ENCODE results near the gene GPX4. TPM values are rescaled to one million over a fixed set of nuclear protein-coding genes. Genes with fewer than 3 reads are reported as not detected.
A peak's percentile ranks its signal among the peaks of the same experiment; 100 is the strongest.

The GPX4 gene
- total RNA-seq, 4 donors from 2014 or later, result 267 to 359 (median 344) TPM

DNA sequence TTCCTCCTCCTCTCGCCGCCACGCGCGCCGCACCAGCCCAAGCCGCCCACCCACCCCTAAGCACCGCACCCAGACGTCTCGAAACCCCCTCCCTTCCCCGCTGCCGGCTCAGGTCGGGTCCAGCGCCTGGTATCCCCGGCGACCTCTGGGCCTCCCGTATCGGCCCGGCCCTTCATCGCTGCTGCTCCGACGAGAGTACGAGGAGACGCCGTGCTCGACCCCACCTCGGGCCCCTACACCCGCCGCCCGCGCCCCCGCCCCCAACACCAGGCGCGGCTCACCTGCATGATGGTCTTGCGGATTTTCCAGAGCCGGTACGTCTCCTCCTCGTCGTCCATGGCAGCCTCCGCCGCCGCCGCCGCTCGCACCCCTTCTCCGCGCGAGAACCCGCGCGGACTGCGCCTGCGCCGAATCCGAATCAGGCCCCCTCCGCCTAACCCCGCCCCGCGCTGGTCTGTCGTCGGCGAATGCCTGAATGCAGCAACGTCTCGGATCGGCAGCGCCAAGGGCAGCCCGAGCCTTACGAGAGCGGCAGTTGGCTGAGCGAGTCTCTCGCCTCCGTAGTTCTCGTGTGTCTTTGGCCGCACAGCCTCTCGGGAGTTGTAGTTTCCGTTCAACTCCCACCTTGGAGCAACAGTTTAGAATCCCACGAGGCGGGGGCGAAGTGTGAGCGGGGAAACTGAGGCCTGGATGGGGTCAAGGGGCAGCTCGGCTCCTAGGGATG is 8.7 kb upstream of the GPX4 start, which contains the start of gene POLR2E:
Gene POLR2E, minus strand, starts transcription at position 398 of the 724 bp plus-strand sequence. Its CDS starts 60 bp downstream, at position 338.
- no peaks in the 10 kb centered on the region for H3K9me3 ChIP-seq
- peak within 1 kb of the TSS; percentile 80 for H3K27ac ChIP-seq
- H3K4me1 ChIP-seq, result peaks cover 52% of the 10 kb centered on the region
- H3K4me3 ChIP-seq, result peak within 1 kb of the TSS; percentile 96
- peaks cover 25% of the 10 kb centered on the region for H3K36me3 ChIP-seq
- peak in 1 of 2 donors; percentile 67 for TF ChIP-seq POLR2A (IDR thresholded peaks at IDR 0.05)
- no peak for TF ChIP-seq EP300 (IDR thresholded peaks at IDR 0.05)
- TF ChIP-seq, protein P1, sequence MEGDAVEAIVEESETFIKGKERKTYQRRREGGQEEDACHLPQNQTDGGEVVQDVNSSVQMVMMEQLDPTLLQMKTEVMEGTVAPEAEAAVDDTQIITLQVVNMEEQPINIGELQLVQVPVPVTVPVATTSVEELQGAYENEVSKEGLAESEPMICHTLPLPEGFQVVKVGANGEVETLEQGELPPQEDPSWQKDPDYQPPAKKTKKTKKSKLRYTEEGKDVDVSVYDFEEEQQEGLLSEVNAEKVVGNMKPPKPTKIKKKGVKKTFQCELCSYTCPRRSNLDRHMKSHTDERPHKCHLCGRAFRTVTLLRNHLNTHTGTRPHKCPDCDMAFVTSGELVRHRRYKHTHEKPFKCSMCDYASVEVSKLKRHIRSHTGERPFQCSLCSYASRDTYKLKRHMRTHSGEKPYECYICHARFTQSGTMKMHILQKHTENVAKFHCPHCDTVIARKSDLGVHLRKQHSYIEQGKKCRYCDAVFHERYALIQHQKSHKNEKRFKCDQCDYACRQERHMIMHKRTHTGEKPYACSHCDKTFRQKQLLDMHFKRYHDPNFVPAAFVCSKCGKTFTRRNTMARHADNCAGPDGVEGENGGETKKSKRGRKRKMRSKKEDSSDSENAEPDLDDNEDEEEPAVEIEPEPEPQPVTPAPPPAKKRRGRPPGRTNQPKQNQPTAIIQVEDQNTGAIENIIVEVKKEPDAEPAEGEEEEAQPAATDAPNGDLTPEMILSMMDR (IDR thresholded peaks at IDR 0.05), result no peak
- peak in 2 of 3 donors; percentile 68 to 96 for TF ChIP-seq POLR2AphosphoS5 (IDR thresholded peaks at IDR 0.05)
- peak; percentile 99 for DNase-seq (ENCODE audit: low spot score in 2 of 2)
- no peaks in the 10 kb centered on the region for H3K27me3 ChIP-seq
- WGBS, result 0% methylated on average over 21 of the region's 81 CpGs

DNA sequence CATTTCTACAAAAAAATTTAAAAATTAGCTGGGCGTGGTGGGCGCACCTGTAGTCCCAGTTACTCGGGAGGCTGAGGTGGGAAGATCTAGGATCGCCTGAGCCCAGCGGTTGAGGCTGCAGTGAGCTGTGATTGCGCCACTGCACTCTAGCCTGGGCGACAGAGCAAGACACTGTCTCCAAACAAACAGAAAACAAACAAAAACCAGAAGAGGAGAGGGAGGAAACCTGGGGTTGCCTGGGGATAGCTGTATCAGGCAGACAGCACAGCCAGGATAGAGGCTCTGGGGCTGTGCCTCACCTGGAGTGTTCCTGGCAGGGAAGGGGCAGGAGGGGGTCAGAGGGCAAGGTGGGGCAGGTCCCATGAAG is 6.0 kb upstream of the GPX4 start:
- Histone ChIP-seq H3K36me3 (peaks cover 8% of the 10 kb centered on the region), H3K4me1 (peaks cover 73% of the 10 kb centered on the region), H3K27ac (peak overlapping the region; percentile 100), H3K9me3 (no peaks in the 10 kb centered on the region), H3K27me3 (no peaks in the 10 kb centered on the region), H3K4me3 (no peak overlapping the region)
- WGBS, result 67% methylated on average over 7 of the region's 7 CpGs
- TF ChIP-seq EP300 (IDR thresholded peaks at IDR 0.05) (no peak), POLR2A (IDR thresholded peaks at IDR 0.05) (no peak), POLR2AphosphoS5 (IDR thresholded peaks at IDR 0.05) (no peak)
- TF ChIP-seq, protein P1 (IDR thresholded peaks at IDR 0.05), result no peak
- DNase-seq (ENCODE audit: low spot score in 2 of 2), result no peak

DNA sequence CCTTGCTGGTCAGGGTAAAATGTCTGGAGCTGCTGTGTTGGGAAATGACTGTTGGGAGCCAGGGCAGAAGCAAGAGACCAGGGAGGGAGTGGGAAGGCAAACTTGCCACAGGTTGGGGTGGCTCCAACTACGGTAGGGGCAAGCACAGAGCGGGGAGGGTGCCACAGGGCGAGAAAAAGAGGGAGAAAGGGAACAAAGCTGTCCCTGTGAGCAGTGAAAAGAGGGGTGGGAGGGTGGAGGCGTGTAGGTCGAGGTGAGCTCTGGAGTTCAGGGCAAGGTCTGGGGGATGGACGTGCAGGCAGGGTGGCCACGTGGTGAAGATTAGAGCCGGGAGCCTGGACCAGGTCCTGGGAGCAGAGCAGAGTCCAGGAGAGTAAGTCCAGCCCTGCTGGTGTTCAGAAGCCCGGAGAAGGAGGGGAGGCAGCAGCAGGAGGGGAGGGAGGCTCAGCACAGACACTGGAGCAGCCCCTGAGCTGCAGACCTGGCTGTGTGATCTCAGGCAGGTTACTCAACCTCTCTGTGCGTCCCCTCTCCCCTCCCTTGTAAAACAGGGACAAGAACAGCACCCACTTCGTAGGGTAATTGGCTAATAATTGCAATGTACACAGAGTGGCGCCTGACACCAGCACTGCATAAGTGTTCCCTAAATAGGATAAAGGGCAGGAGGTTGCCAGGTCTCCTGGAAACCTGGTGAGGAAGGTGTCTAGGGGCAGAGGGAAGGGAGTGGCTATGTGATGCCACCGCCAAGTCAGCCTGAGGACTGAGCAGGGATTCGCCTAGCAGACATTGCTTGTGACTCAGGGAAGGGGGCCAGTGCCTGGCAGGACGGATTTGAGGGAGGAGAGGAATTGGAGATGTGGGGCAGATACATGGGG is 5.4 kb upstream of the GPX4 start:
- 36% methylated on average over 15 of the region's 15 CpGs for WGBS
- Histone ChIP-seq H3K27ac (peak overlapping the region; percentile 100), H3K9me3 (no peaks in the 10 kb centered on the region), H3K36me3 (peaks cover 4% of the 10 kb centered on the region), H3K4me1 (peaks cover 76% of the 10 kb centered on the region), H3K27me3 (no peaks in the 10 kb centered on the region), H3K4me3 (no peak overlapping the region)
- TF ChIP-seq, protein P1 (IDR thresholded peaks at IDR 0.05), result no peak
- peak in 1 of 3 donors; percentile 21 for TF ChIP-seq POLR2AphosphoS5 (IDR thresholded peaks at IDR 0.05)
- DNase-seq (ENCODE audit: low spot score in 2 of 2), result peak in 1 of 2 donors; percentile 88

DNA sequence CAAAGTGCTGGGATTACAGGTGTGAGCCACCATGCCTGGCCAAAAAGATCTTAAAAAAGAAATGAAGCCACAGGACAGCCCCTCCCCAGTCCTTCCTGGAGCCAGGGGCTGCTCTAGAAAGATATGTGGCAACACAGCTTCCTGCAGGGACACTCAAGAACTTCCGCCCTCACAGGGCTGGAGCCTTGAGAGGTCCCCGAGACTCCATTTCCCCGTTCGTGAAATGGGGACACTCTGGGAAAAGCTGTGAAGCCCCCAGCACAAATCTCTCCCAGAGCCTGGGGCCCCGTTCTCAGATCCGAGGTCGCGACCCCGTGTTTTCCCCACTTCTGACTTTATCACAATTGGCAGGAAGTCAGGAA is 2.5 kb upstream of the GPX4 start:
- H3K36me3 ChIP-seq, result peaks cover 7% of the 10 kb centered on the region
- peaks cover 75% of the 10 kb centered on the region for H3K4me1 ChIP-seq
- peak overlapping the region; percentile 12 for H3K4me3 ChIP-seq
- no peaks in the 10 kb centered on the region for H3K27me3 ChIP-seq
- H3K9me3 ChIP-seq, result no peaks in the 10 kb centered on the region
- no peak for TF ChIP-seq EP300 (IDR thresholded peaks at IDR 0.05)
- no peak for TF ChIP-seq POLR2A (IDR thresholded peaks at IDR 0.05)
- no peak for TF ChIP-seq POLR2AphosphoS5 (IDR thresholded peaks at IDR 0.05)
- TF ChIP-seq, protein P1 (IDR thresholded peaks at IDR 0.05), result no peak
- 28% methylated on average over 9 of the region's 9 CpGs for WGBS
- DNase-seq (ENCODE audit: low spot score in 2 of 2), result no peak
- peak overlapping the region; percentile 100 for H3K27ac ChIP-seq

Measured in suprapubic skin (tissue), 4 donors.